SU-DHL-6 (cell line): Measurements from ENCODE around the gene MXD4.

Experiments used
- H2AFZ ChIP-seq: fragments of 200-600 bp; sonication (generic); 2 replicates; pipeline ENCODE4 v1.6.1; 2014; ENCODE audit warnings: low read depth, mild to moderate bottlenecking, moderate library complexity, mixed read lengths, antibody characterized with exemption, low read length; ENCODE audit not compliant: severe bottlenecking
- H3F3A ChIP-seq: fragments of 200-600 bp; shearing (Covaris generic); 2 replicates; pipeline ENCODE4 v1.6.0; 2016; ENCODE audit warnings: antibody characterized with exemption, mild to moderate bottlenecking; ENCODE audit not compliant: insufficient read depth
- H3K27ac ChIP-seq: fragments of 200-600 bp; sonication (generic); 2 replicates; pipeline ENCODE4 v1.5.1; 2016; ENCODE audit warnings: low read depth, mild to moderate bottlenecking, low read length, moderate library complexity, mixed read lengths
- H3K27me3 ChIP-seq: fragments of 200-600 bp; sonication (generic), shearing (Covaris generic); 2 replicates; pipeline ENCODE4 v1.6.0; 2014; ENCODE audit warnings: mild to moderate bottlenecking, low read length
- H3K36me3 ChIP-seq: fragments of 200-600 bp; sonication (generic); 2 replicates; pipeline ENCODE4 v1.6.1; 2014; ENCODE audit warnings: mild to moderate bottlenecking, low read length, mixed read lengths
- H3K4me2 ChIP-seq: fragments of 300-600, 200-600 bp; shearing (Covaris generic), sonication (generic); 2 replicates; pipeline ENCODE4 v1.6.0; 2014; ENCODE audit warnings: low read length, low read depth, mild to moderate bottlenecking; ENCODE audit not compliant: poor library complexity, severe bottlenecking
- H3K4me3 ChIP-seq: fragments of 200-600 bp; sonication (generic); 2 replicates; pipeline ENCODE4 v1.5.1; 2014; ENCODE audit warnings: antibody characterized with exemption, low read length, mild to moderate bottlenecking, mixed read lengths; ENCODE audit not compliant: insufficient read depth, poor library complexity, severe bottlenecking
- H3K79me2 ChIP-seq: fragments of 200-600 bp; sonication (generic); 2 replicates; pipeline ENCODE4 v1.6.1; 2014; ENCODE audit warnings: mild to moderate bottlenecking, low read length, moderate library complexity; ENCODE audit not compliant: insufficient read depth
- H3K9ac ChIP-seq: fragments of 200-600 bp; sonication (generic); 2 replicates; pipeline ENCODE4 v1.7.0; 2014; ENCODE audit warnings: mild to moderate bottlenecking, low read length
- H3K9me2 ChIP-seq: fragments of 200-600 bp; sonication (generic); replicated peaks from 2 replicates; pipeline ENCODE4 v1.6.1; 2014; ENCODE audit warnings: low read length; ENCODE audit not compliant: insufficient read depth
- H3K9me3 ChIP-seq: fragments of 200-600 bp; sonication (generic); 2 replicates; pipeline ENCODE4 v1.6.1; 2014; ENCODE audit warnings: low read length, mixed read lengths; ENCODE audit not compliant: insufficient read depth
- H4K20me1 ChIP-seq: fragments of 200-600 bp; sonication (generic); 2 replicates; pipeline ENCODE4 v1.6.1; 2014; ENCODE audit warnings: low read depth, mild to moderate bottlenecking, antibody characterized with exemption, low read length, moderate library complexity, mixed read lengths
- EZH2phosphoT487 ChIP-seq: fragments of 200-600 bp; sonication (generic), shearing (Covaris generic); conservative IDR thresholded peaks from 2 replicates; pipeline ENCODE4 v1.6.1; 2018; ENCODE audit warnings: mild to moderate bottlenecking, antibody characterized with exemption, low read length, moderate library complexity, mixed read lengths
- TF ChIP-seq, protein P1 (sequence below): fragments of 200-600 bp; sonication (generic); IDR thresholded peaks from one replicate; pipeline ENCODE4 v1.5.1; 2017; ENCODE audit warnings: antibody characterized with exemption, mild to moderate bottlenecking, low read length, moderate library complexity; ENCODE audit not compliant: insufficient read depth, poor library complexity, severe bottlenecking

The MXD4 gene

DNA sequence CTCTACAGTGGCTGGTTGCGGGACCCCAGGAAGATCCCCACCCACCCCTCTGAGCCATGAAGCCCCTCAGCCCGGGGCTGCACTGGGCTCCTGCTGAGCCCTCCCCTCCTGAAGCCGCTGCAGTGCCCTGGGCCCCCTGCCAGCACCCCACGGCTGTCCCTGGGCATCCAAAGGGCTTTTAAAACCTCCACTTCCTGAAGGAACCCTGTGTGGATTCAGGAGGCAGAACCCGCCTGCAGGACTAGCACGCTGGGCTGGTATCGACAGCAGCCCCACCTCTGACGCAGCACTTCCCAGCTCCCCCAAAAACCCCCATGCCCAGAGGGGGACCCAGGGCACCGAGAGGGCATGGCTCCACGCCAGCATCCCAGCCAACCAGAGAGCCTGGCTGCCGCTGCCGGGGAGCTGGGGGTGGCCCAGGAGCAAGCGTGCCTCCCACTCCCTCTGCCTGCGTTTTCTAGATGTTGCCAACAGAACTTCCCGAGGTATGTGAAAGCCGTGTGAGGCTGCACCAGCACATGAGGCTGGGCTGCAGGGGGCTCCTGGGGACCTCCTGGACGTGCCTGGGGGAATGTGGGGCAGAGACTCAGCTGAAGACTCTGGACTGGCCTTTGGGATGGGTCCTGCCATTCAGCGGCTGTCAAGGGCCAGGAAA is 6.3 kb downstream of the MXD4 start:
- TF ChIP-seq, protein P1, sequence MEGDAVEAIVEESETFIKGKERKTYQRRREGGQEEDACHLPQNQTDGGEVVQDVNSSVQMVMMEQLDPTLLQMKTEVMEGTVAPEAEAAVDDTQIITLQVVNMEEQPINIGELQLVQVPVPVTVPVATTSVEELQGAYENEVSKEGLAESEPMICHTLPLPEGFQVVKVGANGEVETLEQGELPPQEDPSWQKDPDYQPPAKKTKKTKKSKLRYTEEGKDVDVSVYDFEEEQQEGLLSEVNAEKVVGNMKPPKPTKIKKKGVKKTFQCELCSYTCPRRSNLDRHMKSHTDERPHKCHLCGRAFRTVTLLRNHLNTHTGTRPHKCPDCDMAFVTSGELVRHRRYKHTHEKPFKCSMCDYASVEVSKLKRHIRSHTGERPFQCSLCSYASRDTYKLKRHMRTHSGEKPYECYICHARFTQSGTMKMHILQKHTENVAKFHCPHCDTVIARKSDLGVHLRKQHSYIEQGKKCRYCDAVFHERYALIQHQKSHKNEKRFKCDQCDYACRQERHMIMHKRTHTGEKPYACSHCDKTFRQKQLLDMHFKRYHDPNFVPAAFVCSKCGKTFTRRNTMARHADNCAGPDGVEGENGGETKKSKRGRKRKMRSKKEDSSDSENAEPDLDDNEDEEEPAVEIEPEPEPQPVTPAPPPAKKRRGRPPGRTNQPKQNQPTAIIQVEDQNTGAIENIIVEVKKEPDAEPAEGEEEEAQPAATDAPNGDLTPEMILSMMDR, result no peak
- TF ChIP-seq EZH2phosphoT487, result no peak
- no peaks in the 10 kb centered on the region for H3F3A ChIP-seq
- no peaks in the 10 kb centered on the region for H3K36me3 ChIP-seq
- no peaks in the 10 kb centered on the region for H4K20me1 ChIP-seq
- H3K4me2 ChIP-seq, result no peak overlapping the region
- H3K9me3 ChIP-seq, result no peaks in the 10 kb centered on the region
- H3K79me2 ChIP-seq, result no peaks in the 10 kb centered on the region
- no peaks in the 10 kb centered on the region for H3K27me3 ChIP-seq
- H3K9me2 ChIP-seq, result no peaks in the 10 kb centered on the region
- H3K9ac ChIP-seq, result no peak overlapping the region
- no peak overlapping the region for H3K4me3 ChIP-seq
- no peak overlapping the region for H2AFZ ChIP-seq
- no peak overlapping the region for H3K27ac ChIP-seq

DNA sequence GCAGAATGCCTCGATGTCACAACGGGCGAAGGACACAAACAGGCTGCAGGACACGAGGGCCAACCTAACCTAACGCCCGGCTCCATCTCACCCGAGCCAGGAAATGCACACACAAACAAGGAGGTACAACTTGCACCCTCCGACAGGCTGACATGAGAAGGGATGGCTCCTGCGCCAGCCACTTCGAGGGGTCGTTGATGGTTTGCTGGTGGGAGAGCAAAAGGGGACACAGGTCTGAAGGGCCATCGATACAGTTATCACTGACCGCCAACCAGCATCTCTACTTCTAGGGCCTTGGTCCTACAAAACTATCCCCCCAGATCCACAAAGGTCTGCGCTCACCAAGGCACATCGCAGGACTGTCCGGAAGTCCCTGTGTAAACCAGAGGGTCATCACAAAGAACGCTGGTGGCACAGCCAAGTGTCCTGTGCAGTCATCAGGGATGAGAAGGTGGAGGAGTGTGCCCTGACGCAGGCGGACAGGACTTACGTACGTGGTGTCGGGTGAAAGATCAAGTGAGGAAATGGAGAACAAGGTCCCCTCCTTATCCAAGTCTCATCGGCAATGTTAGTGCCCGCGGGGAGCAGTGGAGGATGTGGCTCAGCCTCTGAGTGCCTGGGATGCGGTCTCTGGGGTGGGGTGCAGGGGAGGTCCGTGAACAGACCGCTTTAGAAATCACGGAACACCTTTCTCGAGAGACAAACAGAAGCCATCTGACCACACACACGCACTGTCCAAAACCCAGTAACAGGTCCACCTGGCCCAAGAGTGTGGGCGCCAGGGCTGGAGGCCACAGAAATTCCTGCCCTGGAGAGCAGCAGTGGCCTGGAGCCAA is 7.0 kb downstream of the MXD4 start:
- Histone ChIP-seq H3K79me2 (no peaks in the 10 kb centered on the region), H4K20me1 (no peaks in the 10 kb centered on the region)

DNA sequence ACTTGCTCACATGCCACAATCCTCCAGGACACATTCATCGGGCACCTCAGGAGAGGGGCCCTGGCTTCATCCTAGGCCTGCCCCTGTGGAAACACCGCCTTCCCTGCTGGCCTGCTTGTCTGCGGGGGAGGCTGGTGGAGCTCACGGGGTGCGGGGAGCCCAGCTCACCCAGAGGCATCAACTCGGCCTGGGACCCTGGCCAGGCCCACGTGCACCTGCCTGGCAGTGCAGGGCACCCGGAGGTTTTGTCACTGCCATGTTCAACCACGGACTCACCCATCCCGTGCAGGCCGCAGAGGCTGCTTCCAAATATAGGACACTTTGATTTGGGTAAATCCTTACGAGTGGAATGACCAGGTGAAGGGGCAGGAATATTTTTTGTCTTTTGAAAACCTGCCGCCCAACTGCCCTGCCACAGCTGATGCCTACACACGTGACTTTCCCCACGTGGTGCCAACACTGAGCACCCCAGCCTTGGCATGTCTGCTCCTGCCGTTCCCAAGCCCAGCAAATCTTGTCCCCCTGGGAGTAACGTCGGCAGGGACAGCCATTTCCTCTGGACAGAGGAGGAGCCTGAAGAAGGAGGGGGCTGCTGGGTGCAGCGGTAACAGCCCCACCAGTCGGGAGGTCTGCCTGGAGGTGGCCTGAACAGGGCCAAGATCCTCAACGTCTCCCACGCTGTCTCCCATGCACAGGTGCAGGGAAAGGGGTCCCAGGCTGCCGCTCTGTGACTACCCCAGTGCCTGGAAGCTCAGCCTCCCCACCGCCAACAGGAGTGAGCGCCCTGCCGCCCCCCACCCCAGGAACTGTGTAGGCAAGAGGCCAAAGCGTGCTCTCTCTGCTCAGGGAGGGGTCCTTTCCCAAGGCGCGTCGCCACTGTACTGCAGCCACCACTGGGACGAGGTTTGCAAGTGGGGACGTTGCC is 8.5 kb downstream of the MXD4 start:
- no peak overlapping the region for H2AFZ ChIP-seq
- H3K36me3 ChIP-seq, result no peaks in the 10 kb centered on the region
- no peaks in the 10 kb centered on the region for H3K9me2 ChIP-seq
- no peak overlapping the region for H3K4me2 ChIP-seq
- H3K27me3 ChIP-seq, result no peaks in the 10 kb centered on the region
- H3F3A ChIP-seq, result no peaks in the 10 kb centered on the region
- no peak overlapping the region for H3K9ac ChIP-seq
- H3K27ac ChIP-seq, result no peak overlapping the region
- no peaks in the 10 kb centered on the region for H4K20me1 ChIP-seq
- H3K79me2 ChIP-seq, result no peaks in the 10 kb centered on the region
- H3K9me3 ChIP-seq, result no peaks in the 10 kb centered on the region
- no peak overlapping the region for H3K4me3 ChIP-seq
- TF ChIP-seq EZH2phosphoT487, result no peak
- TF ChIP-seq, protein P1, result no peak

More for the DNA sequence above, 7.0 kb downstream of the MXD4 start:
- H3K9me2 ChIP-seq, result no peaks in the 10 kb centered on the region
- TF ChIP-seq, protein P1, result no peak
- TF ChIP-seq EZH2phosphoT487, result no peak
- no peak overlapping the region for H2AFZ ChIP-seq
- no peak overlapping the region for H3K4me3 ChIP-seq
- no peaks in the 10 kb centered on the region for H3K9me3 ChIP-seq
- H3K9ac ChIP-seq, result no peak overlapping the region
- no peaks in the 10 kb centered on the region for H3K36me3 ChIP-seq
- no peaks in the 10 kb centered on the region for H3F3A ChIP-seq
- no peak overlapping the region for H3K27ac ChIP-seq
- H3K4me2 ChIP-seq, result no peak overlapping the region
- no peaks in the 10 kb centered on the region for H3K27me3 ChIP-seq
